ENCODE data around the gene FAM107B. TPM values are rescaled to one million over a fixed set of nuclear protein-coding genes. Genes with fewer than 3 reads are reported as not detected.
"Not testable (repeated sequence)": the region's sequence is repeated elsewhere in the genome, so short reads cannot be mapped to it uniquely, and the experiment has no call there.

The FAM107B gene
- total RNA-seq, 1 donor from 2014 or later, result 43.0 TPM

- TF ChIP-seq EZH2phosphoT487 (IDR thresholded peaks at IDR 0.05) (no peak), CTCF (IDR thresholded peaks at IDR 0.05) (no peak), EZH2 (IDR thresholded peaks at IDR 0.05) (no peak)
- H3K27ac Mint-ChIP-seq, result no peak overlapping the region
- Histone ChIP-seq H3K9ac (no peak overlapping the region), H4K20me1 (ENCODE audit: low read depth) (peaks cover 8% of the 10 kb centered on the region), H3K27me3 (no peaks in the 10 kb centered on the region), H3K79me2 (ENCODE audit: low read depth) (peaks cover 57% of the 10 kb centered on the region), H3K27ac (no peak overlapping the region), H3K4me3 (no peak overlapping the region), H3F3A (ENCODE audit: low read depth) (no peaks in the 10 kb centered on the region), H3K4me1 (peaks cover 3% of the 10 kb centered on the region), H3K36me3 (no peaks in the 10 kb centered on the region), H2AFZ (replicated peaks) (no peak overlapping the region), H3K4me2 (no peak overlapping the region), H3K9me3 (ENCODE audit: low read depth) (no peaks in the 10 kb centered on the region)
- H3K4me1 Mint-ChIP-seq, result peaks cover 8% of the 10 kb centered on the region
- no peak overlapping the region for H3K4me3 Mint-ChIP-seq
- no peak for DNase-seq (ENCODE audit: low spot score)
- H3K9me3 Mint-ChIP-seq, result no peaks in the 10 kb centered on the region
- H3K36me3 Mint-ChIP-seq, result peaks cover 27% of the 10 kb centered on the region
- H3K27me3 Mint-ChIP-seq (ENCODE audit: insufficient read depth, low read depth), result peaks cover 2% of the 10 kb centered on the region
Observed at GRCh38 chr10:14593806-14594205, 180.9 kb downstream of the FAM107B start.

- H3K36me3 ChIP-seq, result no peaks in the 10 kb centered on the region
- no peaks in the 10 kb centered on the region for H3K27me3 Mint-ChIP-seq (ENCODE audit: insufficient read depth, low read depth)
- H3K4me1 ChIP-seq, result peaks cover 3% of the 10 kb centered on the region
- H3K79me2 ChIP-seq (ENCODE audit: low read depth), result peaks cover 47% of the 10 kb centered on the region
- H3K9me3 ChIP-seq (ENCODE audit: low read depth), result no peaks in the 10 kb centered on the region
- no peaks in the 10 kb centered on the region for H3K27me3 ChIP-seq
- H4K20me1 ChIP-seq (ENCODE audit: low read depth), result no peaks in the 10 kb centered on the region
- no peak overlapping the region for H3K9ac ChIP-seq
- no peak for TF ChIP-seq EZH2phosphoT487 (IDR thresholded peaks at IDR 0.05)
- no peak for TF ChIP-seq CTCF (IDR thresholded peaks at IDR 0.05)
- no peak for TF ChIP-seq EZH2 (IDR thresholded peaks at IDR 0.05)
- H3K9me3 Mint-ChIP-seq, result no peaks in the 10 kb centered on the region
- DNase-seq (ENCODE audit: low spot score), result no peak
- no peak overlapping the region for H3K4me3 Mint-ChIP-seq
- no peak overlapping the region for H2AFZ ChIP-seq (replicated peaks)
- H3F3A ChIP-seq (ENCODE audit: low read depth), result no peaks in the 10 kb centered on the region
- H3K4me2 ChIP-seq, result no peak overlapping the region
- H3K4me3 ChIP-seq, result no peak overlapping the region
- H3K27ac ChIP-seq, result no peak overlapping the region
- no peak overlapping the region for H3K27ac Mint-ChIP-seq
- peaks cover 10% of the 10 kb centered on the region for H3K4me1 Mint-ChIP-seq
- H3K36me3 Mint-ChIP-seq, result peaks cover 27% of the 10 kb centered on the region
Observed at GRCh38 chr10:14592566-14592965, 182.1 kb downstream of the FAM107B start.

GRCh38 chr10:14592026-14592425, 182.7 kb downstream of the FAM107B start:
- H4K20me1 ChIP-seq (ENCODE audit: low read depth), result no peaks in the 10 kb centered on the region
- no peak overlapping the region for H3K27ac ChIP-seq
- H2AFZ ChIP-seq (replicated peaks), result no peak overlapping the region
- no peak overlapping the region for H3K4me3 Mint-ChIP-seq
- H3K27ac Mint-ChIP-seq, result no peak overlapping the region
- no peaks in the 10 kb centered on the region for H3K9me3 Mint-ChIP-seq
- H3K9me3 ChIP-seq (ENCODE audit: low read depth), result no peaks in the 10 kb centered on the region
- no peaks in the 10 kb centered on the region for H3K27me3 Mint-ChIP-seq (ENCODE audit: insufficient read depth, low read depth)
- peaks cover 3% of the 10 kb centered on the region for H3K4me1 ChIP-seq
- H3K9ac ChIP-seq, result no peak overlapping the region
- H3K36me3 Mint-ChIP-seq, result peaks cover 24% of the 10 kb centered on the region
- no peak overlapping the region for H3K4me3 ChIP-seq
- no peaks in the 10 kb centered on the region for H3K36me3 ChIP-seq
- no peak for TF ChIP-seq CTCF (IDR thresholded peaks at IDR 0.05)
- TF ChIP-seq EZH2phosphoT487 (IDR thresholded peaks at IDR 0.05), result no peak
- no peak for TF ChIP-seq EZH2 (IDR thresholded peaks at IDR 0.05)
- no peak for DNase-seq (ENCODE audit: low spot score)
- no peaks in the 10 kb centered on the region for H3F3A ChIP-seq (ENCODE audit: low read depth)
- H3K4me1 Mint-ChIP-seq, result peaks cover 10% of the 10 kb centered on the region
- H3K79me2 ChIP-seq (ENCODE audit: low read depth), result peaks cover 43% of the 10 kb centered on the region
- H3K4me2 ChIP-seq, result no peak overlapping the region
- no peaks in the 10 kb centered on the region for H3K27me3 ChIP-seq

- not testable (repeated sequence) for H3K27ac ChIP-seq; H3K36me3 ChIP-seq; H3K9me3 Mint-ChIP-seq; H3K27ac Mint-ChIP-seq; H3K9me3 ChIP-seq (ENCODE audit: low read depth); H4K20me1 ChIP-seq (ENCODE audit: low read depth); H3K9ac ChIP-seq; H3F3A ChIP-seq (ENCODE audit: low read depth); H2AFZ ChIP-seq (replicated peaks); H3K4me3 ChIP-seq; H3K27me3 ChIP-seq; H3K27me3 Mint-ChIP-seq (ENCODE audit: insufficient read depth, low read depth); DNase-seq (ENCODE audit: low spot score); H3K4me2 ChIP-seq; H3K4me3 Mint-ChIP-seq
- Histone ChIP-seq H3K79me2 (ENCODE audit: low read depth) (peaks cover 42% of the 10 kb centered on the region), H3K4me1 (peaks cover 12% of the 10 kb centered on the region)
- peaks cover 14% of the 10 kb centered on the region for H3K4me1 Mint-ChIP-seq
- H3K36me3 Mint-ChIP-seq, result peaks cover 20% of the 10 kb centered on the region
Observed at GRCh38 chr10:14588938-14589294, 185.8 kb downstream of the FAM107B start.

Measured in neural progenitor cell (in vitro differentiated cells).